Medulla oblongata (tissue), 1 donor: ENCODE results near the gene ERMP1.
"Not testable (repeated sequence)": the region's sequence is repeated elsewhere in the genome, so short reads cannot be mapped to it uniquely, and the experiment has no call there.

Experiments used
- DNase-seq: peaks from one replicate; pipeline ENCODE4 v3.0.0-alpha.2; 2015; ENCODE audit errors: extremely low spot score

Gene ERMP1, protein sequence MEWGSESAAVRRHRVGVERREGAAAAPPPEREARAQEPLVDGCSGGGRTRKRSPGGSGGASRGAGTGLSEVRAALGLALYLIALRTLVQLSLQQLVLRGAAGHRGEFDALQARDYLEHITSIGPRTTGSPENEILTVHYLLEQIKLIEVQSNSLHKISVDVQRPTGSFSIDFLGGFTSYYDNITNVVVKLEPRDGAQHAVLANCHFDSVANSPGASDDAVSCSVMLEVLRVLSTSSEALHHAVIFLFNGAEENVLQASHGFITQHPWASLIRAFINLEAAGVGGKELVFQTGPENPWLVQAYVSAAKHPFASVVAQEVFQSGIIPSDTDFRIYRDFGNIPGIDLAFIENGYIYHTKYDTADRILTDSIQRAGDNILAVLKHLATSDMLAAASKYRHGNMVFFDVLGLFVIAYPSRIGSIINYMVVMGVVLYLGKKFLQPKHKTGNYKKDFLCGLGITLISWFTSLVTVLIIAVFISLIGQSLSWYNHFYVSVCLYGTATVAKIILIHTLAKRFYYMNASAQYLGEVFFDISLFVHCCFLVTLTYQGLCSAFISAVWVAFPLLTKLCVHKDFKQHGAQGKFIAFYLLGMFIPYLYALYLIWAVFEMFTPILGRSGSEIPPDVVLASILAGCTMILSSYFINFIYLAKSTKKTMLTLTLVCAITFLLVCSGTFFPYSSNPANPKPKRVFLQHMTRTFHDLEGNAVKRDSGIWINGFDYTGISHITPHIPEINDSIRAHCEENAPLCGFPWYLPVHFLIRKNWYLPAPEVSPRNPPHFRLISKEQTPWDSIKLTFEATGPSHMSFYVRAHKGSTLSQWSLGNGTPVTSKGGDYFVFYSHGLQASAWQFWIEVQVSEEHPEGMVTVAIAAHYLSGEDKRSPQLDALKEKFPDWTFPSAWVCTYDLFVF

DNA sequence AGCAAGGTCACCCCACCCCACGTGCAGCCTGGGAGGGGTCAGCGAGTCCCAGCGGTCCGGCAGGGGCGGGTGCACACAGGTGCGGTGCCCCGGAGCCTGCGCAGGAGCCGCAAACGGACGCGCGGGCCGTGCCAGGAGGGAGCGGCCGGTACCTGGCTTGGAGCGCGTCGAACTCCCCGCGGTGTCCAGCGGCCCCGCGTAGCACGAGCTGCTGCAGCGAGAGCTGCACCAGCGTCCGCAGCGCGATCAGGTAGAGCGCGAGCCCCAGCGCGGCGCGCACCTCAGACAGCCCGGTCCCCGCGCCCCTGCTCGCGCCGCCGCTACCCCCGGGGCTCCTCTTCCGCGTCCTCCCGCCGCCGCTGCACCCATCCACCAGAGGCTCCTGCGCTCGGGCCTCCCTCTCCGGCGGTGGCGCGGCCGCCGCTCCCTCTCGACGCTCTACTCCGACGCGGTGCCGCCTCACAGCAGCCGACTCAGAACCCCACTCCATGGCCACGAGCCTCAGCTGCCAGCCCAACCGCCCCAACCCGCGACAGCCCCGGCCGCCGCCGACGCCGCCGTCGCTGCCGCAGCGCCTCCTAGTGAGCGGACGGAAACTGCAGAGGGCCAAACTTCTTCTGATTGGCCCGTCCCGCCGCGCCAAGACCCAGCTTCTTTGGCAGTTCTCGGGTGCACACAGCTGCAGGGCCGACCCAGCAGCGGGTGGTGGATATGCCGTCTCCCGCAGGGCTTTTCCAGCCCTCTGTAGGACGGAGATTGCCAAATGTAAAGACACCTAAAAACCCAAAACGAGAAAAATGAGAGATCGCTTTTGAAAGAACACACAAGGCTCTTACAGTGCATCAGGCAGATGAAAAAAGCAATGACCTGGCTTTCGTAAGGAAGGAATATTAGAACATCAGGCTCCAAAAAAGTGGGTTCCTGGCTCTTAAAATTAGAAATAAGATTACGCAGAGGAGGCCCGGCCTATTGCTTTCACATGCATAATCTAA, at the start of gene ERMP1:
ERMP1 (minus strand) TSS at position 580 of the 992 bp plus-strand sequence; CDS start at position 490, 90 bp downstream.
- peak; percentile 91 for DNase-seq

DNA sequence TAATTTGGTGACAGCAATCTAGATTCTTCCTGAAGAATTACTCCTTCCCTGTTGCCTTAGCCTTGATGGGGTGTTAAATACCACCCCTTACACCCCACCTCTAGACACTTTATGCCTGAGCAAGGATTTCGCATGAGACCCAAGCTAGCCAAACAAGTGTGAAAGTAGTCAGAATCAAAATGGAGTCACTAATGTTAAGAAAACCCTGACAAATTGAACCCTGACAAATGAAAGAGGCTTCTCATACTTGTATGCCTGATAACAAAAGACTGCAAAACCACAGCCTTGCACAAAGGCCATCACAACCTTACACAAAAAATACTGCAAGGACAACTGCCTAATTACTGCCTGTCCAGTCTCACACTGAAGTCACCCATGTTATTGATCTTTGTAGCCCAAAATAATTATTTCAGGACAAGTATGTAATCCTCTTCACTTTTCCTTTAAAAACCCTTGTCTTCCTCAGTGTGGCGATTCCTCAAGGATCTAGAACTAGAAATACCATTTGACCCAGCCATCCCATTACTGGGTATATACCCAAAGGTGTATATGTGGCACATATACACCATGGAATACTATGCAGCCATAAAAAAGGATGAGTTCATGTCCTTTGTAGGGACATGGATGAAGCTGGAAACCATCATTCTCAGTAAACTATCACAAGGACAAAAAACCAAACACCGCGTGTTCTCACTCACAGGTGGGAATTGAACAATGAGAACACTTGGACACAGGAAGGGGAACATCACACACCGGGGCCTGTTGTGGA, 49.5 kb upstream of the ERMP1 start:
- DNase-seq: not testable (repeated sequence)

GRCh38 chr9:5879419-5880181, 46.7 kb upstream of the ERMP1 start:
- DNase-seq: no peak

GRCh38 chr9:5876711-5877110, 43.8 kb upstream of the ERMP1 start:
- DNase-seq: no peak

DNA sequence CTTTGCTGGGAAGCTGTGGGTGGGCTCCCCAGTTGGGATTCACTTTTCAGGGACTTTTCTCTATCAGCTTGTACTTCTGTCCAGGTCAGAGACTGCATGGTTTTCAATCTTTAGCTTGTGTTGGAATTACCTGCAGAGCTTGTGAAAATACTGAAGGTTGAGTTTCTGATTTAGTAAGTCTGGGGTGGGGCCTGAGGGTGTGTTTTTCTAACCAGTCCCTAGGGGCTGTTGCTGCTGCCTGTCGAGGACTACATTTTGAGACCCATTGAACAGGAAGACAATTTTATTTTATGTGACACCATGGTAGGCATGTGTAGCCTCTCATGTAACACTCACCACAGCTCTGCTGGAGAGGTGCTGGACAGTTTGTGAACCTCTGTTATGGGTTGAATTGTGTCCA, 43.1 kb upstream of the ERMP1 start:
- DNase-seq: no peak

GRCh38 chr9:5874048-5874447, 41.1 kb upstream of the ERMP1 start:
- DNase-seq: no peak

DNA sequence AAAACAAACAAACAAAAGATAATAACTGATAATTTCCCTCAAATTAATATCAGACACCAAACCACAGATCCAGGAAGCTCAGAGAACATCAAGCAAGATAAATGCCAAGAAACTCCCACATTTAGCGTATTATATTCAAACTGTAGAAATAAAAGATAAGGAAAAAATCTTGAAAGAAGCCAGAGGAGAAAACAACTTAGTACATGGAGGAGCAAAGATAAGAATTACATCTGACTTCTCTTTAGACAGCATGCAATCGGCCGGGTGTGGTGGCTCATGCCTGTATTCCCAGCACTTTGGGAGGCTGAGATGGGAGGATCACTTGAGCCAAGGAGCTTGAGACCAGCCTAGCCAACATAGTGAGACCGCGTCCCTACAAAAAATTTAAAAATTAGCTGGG, 40.5 kb upstream of the ERMP1 start:
- DNase-seq: no peak

- no peak for DNase-seq
Measured at GRCh38 chr9:5872511-5872910, 39.6 kb upstream of the ERMP1 start.

- DNase-seq: no peak
Measured at GRCh38 chr9:5871785-5872184, 38.9 kb upstream of the ERMP1 start.

- DNase-seq: no peak
Measured at GRCh38 chr9:5870691-5871090, 37.8 kb upstream of the ERMP1 start.

DNA sequence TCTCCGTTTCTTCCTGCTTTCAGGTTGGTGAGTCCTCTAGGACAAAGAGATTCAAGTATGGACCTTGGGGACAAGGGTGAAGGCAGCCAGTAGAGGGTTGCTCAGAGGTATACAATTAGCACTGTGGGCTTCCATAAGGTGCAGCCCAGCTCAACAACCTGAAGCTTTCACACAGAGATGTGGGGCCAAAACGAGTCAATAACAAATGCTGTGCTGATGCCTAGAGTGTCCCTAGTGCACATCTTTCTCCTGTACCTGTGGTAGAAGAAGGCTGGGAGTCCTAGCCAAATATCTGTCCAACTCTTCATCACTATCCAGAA, 37.1 kb upstream of the ERMP1 start:
- DNase-seq: no peak

DNA sequence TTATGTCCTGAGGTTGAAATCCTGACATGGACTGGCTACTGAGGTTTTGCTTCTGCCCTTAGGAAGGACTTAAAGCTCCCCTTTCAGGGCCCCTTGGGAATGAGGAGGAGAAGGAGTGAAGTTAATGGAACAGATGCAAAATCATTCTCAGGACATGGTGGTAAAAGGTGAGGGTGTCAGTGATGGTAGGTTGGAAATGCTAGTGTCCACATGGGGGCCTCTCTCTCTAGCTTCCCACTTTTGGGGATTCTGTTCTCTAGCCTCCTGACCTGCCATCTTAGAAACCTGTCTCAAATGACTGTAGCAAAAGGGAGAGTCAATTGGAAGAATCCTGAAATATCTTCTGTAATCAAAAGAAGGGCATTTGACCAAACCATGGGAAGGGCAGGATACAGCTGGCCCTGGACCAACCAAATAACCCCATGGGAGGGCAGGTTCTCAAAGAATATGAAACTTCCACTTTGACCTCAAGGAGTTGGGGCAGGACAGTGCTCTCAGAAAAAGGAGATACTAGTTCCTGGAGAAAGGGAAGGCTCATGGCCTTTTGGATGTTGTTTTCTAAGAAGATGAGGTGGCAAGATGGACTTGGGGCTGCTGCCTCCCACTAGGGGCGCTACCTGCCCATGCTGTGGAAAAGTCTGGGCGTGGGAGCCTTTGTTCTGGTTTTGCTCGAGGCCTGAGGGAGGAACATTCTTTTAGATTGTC, 36.5 kb upstream of the ERMP1 start:
- no peak for DNase-seq

DNA sequence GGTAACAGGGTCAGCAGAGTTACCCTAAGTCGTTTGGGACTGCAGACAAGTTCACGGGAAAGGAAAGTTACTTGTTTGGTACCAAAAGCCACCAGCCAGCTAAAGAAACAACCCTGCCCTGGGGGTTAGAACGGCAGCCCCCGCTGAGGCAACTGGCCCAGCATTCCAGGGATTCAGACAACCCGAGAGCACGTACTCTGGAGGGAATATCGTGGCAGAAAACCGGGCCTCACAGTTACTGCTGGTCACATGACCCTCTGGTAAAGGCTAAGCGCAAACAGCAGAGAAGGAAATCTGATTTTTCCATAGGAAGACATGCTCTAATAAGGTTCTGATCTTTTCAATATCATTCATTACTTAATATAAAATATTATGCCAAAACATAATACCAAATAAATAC, 35.3 kb upstream of the ERMP1 start:
- no peak for DNase-seq

GRCh38 chr9:5866685-5867084, 33.8 kb upstream of the ERMP1 start:
- no peak for DNase-seq

DNA sequence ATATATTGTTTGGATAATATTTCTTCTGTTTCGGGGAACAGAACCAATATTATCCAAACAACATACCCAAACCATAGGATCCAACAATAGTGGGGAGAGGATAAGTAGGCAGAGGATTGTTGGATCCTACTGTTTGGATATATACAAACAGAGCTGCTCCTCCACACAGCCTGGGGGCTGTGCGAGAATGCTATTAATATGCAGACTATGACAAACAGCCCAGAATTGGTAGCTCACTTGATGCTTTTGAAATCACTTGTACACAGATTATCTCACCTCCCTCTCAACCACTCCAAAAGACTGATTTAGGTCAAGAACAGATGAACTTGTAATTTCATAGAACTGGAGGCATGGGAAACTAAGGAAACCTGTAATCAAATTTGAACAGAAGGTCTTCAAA, 33.4 kb upstream of the ERMP1 start:
- no peak for DNase-seq

- DNase-seq: no peak
Measured at GRCh38 chr9:5864446-5864845, 31.5 kb upstream of the ERMP1 start.

DNA sequence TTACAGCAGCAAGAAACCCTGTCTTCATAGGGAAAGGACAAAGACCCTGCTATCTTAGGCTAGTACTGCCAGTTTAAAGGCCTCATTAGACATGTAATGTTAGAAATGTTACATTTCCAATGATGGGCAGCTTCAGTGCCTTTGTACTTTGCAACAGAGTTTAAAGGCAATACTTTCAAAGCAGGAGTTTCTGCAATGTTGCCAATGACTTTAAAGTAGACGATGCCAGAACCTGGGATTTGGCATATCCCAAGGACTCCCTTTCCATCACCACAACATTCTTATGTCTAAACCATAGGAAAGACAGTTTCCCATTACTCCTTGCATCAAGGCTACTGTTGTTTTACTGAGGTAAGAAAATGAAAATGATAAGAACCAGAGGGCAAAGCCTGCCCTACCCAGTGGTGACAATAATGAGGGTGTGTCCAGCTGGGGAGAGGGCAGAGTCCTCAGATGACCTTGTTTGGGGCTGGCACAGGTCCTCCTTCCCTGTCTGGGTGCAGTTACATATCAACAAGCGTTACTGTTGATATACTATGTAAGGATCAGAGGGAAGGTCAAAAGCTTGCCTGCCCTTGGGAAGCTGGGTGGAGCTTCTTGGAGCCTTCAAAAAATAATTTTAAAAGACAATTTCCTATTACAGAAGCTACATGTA, 30.3 kb upstream of the ERMP1 start:
- DNase-seq: no peak

DNA sequence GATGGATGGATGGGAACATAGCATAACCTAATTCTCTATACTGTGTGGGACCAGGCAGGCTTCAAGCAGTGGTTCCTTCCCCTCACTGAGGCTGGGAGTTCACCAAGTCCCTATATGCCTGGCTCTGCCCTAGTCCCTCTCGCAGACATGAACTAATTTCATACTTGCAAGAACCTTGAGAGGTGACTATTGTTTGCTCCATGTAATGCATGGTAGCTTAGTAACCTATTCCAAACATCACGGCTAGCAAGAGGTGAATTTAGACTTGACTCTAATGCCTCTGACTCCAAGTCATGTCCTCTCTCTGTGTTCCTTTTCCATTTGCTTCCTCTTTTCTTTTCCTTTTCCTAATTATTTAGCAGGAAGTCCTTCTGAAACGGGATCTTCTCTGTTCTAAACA, 25.9 kb upstream of the ERMP1 start:
- no peak for DNase-seq

DNA sequence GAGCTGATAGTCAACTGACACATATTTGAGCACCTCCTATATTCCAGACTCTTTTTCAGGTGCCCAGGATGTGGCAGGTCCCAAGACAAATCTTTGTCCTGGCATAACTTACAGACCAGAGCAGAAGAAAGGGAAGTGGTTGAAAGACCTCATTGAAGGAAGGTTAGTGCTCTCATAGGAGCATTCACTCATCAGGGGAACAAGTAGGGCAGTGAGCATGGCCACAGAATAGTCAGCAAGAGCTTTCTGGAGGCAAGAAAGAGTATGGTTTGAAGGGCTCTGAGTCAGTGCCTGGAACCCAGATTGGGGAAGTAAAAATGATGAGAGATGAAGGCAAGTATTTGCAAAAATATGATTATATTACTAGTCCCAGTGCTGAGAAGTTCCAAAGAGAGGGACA, 25.0 kb upstream of the ERMP1 start:
- no peak for DNase-seq
